Measurements from ENCODE around the gene ITPRIP.

Gene ITPRIP

GRCh38 chr10:104340641-104341040 is 2.4 kb upstream of the ITPRIP start:
- no peak for DNase-seq

- DNase-seq: no peak
Measured at GRCh38 chr10:104340111-104340526, 1.9 kb upstream of the ITPRIP start.

- DNase-seq: no peak
Measured at GRCh38 chr10:104339469-104340110, 1.3 kb upstream of the ITPRIP start.

- no peak for DNase-seq
Measured at GRCh38 chr10:104337521-104337984, 712 bp downstream of the ITPRIP start.

GRCh38 chr10:104336821-104337467 is 1.3 kb downstream of the ITPRIP start:
- DNase-seq: no peak

GRCh38 chr10:104334965-104335650 is 3.2 kb downstream of the ITPRIP start:
- no peak for DNase-seq

- DNase-seq: no peak
Measured at GRCh38 chr10:104334561-104334960, 3.7 kb downstream of the ITPRIP start.

GRCh38 chr10:104333728-104334373 is 4.4 kb downstream of the ITPRIP start:
- no peak for DNase-seq

- no peak for DNase-seq
Measured at GRCh38 chr10:104333032-104333727, 5.1 kb downstream of the ITPRIP start.

GRCh38 chr10:104332243-104333031 is 5.8 kb downstream of the ITPRIP start:
- DNase-seq: no peak

- no peak for DNase-seq
Measured at GRCh38 chr10:104331208-104331838, 6.9 kb downstream of the ITPRIP start.

GRCh38 chr10:104330168-104331110 is 7.8 kb downstream of the ITPRIP start:
- no peak for DNase-seq

- no peak for DNase-seq
Measured at GRCh38 chr10:104329735-104330134, 8.5 kb downstream of the ITPRIP start.

GRCh38 chr10:104328896-104329710 is 9.2 kb downstream of the ITPRIP start:
- peak; percentile 64 to 69 for DNase-seq

GRCh38 chr10:104328646-104328895 is 9.7 kb downstream of the ITPRIP start:
- no peak for DNase-seq

- DNase-seq: no peak
Measured at GRCh38 chr10:104327745-104328645, 10.3 kb downstream of the ITPRIP start.

GRCh38 chr10:104326991-104327610 is 11.2 kb downstream of the ITPRIP start:
- no peak for DNase-seq
